SU-DHL-6 (cell line): ENCODE measurements around the gene FAM174A.

Experiments used
- EZH2phosphoT487 ChIP-seq: fragments of 200-600 bp; sonication (generic), shearing (Covaris generic); conservative IDR thresholded peaks from 2 replicates; pipeline ENCODE4 v1.6.1; 2018; ENCODE audit warnings: mild to moderate bottlenecking, antibody characterized with exemption, low read length, moderate library complexity, mixed read lengths
- TF ChIP-seq, protein P1 (sequence below): fragments of 200-600 bp; sonication (generic); IDR thresholded peaks from one replicate; pipeline ENCODE4 v1.5.1; 2017; ENCODE audit warnings: antibody characterized with exemption, mild to moderate bottlenecking, low read length, moderate library complexity; ENCODE audit not compliant: insufficient read depth, poor library complexity, severe bottlenecking

DNA sequence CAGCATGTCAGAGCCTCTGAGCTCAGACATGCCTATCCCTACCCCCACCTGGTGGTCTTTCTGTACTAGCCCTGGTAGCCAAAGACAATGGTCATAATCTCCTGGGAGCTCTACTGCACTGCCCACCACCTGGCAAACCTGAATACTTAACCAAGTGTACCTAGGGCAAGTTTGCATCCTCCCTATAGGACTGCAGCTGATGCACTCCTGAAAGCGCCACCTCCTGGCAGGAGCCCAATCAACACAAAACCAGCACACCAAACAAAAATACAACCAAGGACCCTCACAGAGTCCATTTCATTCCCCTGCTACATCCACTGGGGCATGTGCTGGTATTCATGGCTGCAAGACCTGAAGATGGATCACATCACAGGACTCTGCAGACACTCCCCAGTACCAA is 14.8 kb upstream of the FAM174A start:
- TF ChIP-seq, protein P1, sequence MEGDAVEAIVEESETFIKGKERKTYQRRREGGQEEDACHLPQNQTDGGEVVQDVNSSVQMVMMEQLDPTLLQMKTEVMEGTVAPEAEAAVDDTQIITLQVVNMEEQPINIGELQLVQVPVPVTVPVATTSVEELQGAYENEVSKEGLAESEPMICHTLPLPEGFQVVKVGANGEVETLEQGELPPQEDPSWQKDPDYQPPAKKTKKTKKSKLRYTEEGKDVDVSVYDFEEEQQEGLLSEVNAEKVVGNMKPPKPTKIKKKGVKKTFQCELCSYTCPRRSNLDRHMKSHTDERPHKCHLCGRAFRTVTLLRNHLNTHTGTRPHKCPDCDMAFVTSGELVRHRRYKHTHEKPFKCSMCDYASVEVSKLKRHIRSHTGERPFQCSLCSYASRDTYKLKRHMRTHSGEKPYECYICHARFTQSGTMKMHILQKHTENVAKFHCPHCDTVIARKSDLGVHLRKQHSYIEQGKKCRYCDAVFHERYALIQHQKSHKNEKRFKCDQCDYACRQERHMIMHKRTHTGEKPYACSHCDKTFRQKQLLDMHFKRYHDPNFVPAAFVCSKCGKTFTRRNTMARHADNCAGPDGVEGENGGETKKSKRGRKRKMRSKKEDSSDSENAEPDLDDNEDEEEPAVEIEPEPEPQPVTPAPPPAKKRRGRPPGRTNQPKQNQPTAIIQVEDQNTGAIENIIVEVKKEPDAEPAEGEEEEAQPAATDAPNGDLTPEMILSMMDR, result no peak
- TF ChIP-seq EZH2phosphoT487, result no peak
